HG03139 (cell line): ENCODE results near the gene PCDHA7.
"Not testable (repeated sequence)": the region's sequence is repeated elsewhere in the genome, so short reads cannot be mapped to it uniquely, and the experiment has no call there.

Experiments
- ATAC-seq: cut with Tn5 transposase; IDR thresholded peaks from one replicate; pipeline ENCODE4 v1.9.1; 2021; ENCODE audit not compliant: unreplicated experiment

The PCDHA7 gene

DNA sequence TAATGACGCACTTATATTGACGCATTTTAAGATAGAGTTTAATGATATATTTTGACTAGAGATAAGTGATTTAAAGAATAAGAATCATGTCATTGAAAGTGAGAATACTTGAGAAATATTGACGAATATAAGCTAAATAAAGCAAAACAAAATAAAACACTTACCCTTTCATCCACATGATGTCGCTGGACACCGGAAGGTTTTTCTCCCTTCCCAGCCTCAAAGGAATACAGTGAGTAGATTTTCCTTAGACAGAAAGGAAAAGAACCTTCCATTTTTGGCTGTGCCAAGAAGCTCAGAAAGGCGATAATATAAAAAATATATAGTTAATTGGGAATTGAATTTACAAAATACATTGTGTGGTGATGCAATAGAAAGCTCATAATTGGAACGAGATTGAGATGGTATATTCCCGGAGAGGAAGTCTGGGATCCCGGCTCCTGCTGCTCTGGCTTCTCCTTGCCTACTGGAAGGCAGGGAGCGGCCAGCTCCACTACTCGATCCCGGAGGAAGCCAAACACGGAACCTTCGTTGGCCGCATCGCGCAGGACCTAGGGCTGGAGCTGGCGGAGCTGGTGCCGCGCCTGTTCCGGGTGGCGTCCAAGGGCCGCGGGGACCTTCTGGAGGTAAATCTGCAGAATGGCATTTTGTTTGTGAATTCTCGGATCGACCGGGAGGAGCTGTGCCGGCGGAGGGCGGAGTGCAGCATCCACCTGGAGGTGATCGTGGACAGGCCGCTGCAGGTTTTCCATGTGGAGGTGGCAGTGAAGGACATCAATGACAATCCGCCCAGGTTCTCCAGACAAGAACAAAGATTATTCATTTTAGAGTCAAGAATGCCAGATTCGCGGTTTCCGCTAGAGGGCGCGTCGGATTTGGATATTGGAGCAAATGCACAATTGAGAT is 12.4 kb upstream of the PCDHA7 start, which contains the start of gene PCDHA5:
Gene PCDHA5, plus strand, starts transcription at position 239 of the 906 bp plus-strand sequence.
- no peak for ATAC-seq

DNA sequence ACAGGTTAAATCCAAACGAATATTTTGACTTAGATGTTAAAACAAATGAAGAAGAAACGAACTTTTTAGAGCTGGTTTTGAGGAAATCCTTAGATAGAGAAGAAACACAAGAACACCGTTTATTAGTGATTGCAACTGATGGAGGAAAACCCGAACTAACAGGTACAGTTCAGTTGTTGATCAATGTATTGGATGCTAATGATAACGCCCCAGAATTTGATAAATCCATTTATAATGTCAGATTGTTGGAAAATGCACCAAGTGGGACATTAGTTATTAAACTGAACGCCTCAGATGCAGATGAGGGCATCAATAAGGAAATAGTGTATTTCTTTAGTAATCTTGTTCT is 11.8 kb upstream of the PCDHA7 start:
- ATAC-seq = no peak

GRCh38 chr5:140822969-140823368 is 11.1 kb upstream of the PCDHA7 start:
- ATAC-seq = not testable (repeated sequence)

GRCh38 chr5:140823475-140823874 is 10.6 kb upstream of the PCDHA7 start:
- ATAC-seq = no peak

- ATAC-seq = no peak
These were observed 6.2 kb upstream of the PCDHA7 start, which contains the start of gene PCDHA6 for GRCh38 chr5:140827704-140828361. TSS of gene PCDHA6 (plus strand) at chr5:140827960. CDS start at chr5:140828092, 132 bp downstream.

GRCh38 chr5:140828362-140828737 is 5.7 kb upstream of the PCDHA7 start:
- ATAC-seq = no peak

DNA sequence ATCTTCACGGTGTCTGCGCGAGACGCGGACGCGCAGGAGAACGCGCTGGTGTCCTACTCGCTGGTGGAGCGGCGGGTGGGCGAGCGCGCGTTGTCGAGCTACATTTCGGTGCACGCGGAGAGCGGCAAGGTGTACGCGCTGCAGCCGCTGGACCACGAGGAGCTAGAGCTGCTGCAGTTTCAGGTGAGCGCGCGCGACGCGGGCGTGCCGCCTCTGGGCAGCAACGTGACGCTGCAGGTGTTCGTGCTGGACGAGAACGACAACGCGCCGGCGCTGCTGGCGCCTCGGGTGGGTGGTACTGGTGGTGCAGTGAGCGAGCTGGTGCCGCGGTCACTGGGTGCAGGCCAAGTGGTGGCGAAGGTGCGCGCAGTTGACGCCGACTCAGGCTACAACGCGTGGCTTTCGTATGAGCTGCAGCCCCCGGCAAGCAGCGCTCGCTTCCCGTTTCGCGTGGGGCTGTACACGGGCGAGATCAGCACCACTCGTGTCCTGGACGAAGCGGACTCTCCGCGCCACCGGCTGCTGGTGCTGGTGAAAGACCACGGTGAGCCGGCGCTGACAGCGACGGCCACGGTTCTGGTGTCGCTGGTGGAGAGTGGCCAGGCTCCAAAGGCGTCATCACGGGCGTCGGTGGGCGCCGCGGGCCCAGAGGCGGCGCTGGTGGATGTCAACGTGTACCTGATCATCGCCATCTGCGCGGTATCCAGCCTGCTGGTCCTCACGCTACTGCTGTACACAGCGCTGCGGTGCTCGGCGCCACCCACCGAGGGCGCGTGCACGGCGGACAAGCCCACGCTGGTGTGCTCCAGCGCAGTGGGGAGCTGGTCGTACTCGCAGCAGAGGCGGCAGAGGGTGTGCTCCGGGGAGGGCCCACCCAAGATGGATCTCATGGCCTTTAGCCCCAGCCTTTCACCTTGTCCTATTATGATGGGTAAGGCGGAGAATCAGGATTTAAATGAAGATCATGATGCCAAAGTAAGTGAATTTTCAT is 4.3 kb upstream of the PCDHA7 start:
- ATAC-seq = not testable (repeated sequence)

DNA sequence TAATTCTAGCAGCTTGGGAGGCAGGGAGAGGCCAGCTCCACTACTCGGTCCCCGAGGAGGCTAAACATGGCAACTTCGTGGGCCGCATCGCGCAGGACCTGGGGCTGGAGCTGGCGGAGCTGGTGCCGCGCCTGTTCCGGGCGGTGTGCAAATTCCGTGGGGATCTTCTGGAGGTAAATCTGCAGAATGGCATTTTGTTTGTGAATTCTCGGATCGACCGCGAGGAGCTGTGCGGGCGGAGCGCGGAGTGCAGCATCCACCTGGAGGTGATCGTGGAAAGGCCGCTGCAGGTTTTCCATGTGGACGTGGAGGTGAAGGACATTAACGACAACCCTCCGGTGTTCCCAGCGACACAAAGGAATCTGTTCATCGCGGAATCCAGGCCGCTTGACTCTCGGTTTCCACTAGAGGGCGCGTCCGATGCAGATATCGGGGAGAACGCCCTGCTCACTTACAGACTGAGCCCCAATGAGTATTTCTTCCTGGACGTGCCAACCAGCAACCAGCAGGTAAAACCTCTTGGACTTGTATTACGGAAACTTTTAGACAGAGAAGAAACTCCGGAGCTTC is 455 bp downstream of the PCDHA7 start:
- not testable (repeated sequence) for ATAC-seq

DNA sequence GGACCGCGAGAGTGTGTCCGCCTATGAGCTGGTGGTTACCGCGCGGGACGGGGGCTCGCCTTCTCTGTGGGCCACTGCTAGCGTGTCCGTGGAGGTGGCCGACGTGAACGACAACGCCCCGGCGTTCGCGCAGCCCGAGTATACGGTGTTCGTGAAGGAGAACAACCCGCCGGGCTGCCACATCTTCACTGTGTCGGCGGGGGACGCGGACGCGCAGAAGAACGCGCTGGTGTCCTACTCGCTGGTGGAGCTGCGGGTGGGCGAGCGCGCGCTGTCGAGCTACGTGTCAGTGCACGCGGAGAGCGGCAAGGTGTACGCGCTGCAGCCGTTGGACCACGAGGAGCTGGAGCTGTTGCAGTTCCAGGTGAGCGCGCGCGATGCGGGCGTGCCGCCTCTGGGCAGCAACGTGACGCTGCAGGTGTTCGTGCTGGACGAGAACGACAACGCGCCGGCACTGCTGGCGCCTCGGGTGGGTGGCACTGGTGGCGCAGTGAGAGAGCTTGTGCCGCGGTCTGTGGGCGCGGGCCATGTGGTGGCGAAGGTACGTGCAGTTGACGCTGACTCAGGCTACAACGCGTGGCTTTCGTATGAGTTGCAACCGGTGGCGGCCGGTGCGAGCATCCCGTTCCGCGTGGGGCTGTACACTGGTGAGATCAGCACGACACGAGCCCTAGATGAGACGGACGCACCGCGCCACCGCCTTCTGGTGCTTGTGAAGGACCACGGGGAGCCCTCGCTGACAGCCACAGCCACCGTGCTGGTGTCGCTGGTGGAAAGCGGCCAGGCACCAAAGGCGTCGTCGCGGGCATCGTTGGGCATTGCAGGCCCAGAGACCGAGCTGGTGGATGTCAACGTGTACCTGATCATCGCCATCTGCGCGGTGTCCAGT is 1.8 kb downstream of the PCDHA7 start:
- no peak for ATAC-seq

- no peak for ATAC-seq
These were observed 7.2 kb downstream of the PCDHA7 start, which contains the start of gene PCDHA8 for GRCh38 chr5:140840978-140841962. TSS of gene PCDHA8 (plus strand) at chr5:140841187. CDS start at chr5:140841322, 135 bp downstream.

DNA sequence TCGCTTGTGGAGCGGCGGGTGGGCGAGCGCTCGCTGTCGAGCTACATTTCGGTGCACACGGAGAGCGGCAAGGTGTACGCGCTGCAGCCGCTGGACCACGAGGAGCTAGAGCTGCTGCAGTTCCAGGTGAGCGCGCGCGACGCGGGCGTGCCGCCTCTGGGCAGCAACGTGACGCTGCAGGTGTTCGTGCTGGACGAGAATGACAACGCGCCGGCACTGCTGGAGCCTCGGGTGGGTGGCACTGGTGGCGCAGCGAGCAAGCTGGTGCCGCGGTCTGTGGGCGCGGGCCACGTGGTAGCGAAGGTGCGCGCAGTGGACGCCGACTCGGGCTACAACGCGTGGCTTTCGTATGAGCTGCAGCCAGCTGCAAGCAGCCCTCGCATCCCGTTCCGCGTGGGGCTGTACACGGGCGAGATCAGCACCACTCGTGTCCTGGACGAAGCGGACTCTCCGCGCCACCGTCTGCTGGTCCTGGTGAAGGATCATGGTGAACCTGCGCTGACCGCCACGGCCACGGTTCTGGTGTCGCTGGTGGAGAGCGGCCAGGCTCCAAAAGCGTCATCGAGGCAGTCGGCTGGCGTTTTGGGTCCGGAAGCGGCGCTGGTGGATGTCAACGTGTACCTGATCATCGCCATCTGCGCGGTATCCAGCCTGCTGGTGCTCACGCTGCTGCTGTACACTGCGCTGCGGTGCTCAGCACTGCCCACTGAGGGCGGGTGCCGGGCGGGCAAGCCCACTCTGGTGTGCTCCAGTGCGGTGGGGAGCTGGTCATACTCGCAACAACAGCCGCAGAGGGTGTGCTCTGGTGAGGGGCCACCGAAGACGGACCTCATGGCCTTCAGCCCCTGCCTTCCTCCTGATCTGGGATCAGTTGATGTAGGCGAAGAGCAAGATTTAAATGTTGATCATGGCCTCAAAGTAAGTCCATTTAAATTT is 9.0 kb downstream of the PCDHA7 start:
- no peak for ATAC-seq

DNA sequence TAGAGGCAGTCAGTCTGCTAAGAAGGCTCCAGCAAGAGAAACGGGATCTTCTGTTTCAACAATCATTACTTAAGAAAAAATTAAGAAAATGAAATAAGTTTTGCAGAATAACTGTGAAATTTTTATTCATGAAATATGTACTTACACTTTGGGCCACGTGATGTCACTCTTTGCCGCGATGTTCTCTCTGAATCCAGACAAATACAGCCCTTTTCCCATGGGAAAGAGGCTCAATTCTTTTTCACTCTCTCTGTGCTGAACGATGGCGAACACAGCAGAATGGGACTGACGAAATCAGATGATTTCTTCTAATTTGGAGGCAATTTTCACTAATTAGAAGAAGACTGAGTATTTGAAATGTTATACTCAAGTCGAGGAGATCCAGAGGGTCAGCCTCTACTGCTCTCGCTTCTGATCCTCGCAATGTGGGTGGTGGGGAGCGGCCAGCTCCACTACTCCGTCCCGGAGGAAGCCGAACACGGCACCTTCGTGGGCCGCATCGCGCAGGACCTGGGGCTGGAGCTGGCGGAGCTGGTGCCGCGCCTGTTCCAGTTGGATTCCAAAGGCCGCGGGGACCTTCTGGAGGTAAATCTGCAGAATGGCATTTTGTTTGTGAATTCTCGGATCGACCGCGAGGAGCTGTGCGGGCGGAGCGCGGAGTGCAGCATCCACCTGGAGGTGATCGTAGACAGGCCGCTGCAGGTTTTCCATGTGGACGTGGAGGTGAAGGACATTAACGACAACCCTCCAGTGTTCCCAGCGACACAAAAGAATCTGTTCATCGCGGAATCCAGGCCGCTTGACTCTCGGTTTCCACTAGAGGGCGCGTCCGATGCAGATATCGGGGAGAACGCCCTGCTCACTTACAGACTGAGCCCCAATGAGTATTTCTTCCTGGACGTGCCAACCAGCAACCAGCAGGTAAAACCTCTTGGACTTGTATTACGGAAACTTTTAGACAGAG is 14.4 kb downstream of the PCDHA7 start, which contains the start of gene PCDHA9:
Gene PCDHA9, plus strand, starts transcription at position 244 of the 964 bp plus-strand sequence. Its CDS starts 114 bp downstream, at position 358.
- ATAC-seq = not testable (repeated sequence)

DNA sequence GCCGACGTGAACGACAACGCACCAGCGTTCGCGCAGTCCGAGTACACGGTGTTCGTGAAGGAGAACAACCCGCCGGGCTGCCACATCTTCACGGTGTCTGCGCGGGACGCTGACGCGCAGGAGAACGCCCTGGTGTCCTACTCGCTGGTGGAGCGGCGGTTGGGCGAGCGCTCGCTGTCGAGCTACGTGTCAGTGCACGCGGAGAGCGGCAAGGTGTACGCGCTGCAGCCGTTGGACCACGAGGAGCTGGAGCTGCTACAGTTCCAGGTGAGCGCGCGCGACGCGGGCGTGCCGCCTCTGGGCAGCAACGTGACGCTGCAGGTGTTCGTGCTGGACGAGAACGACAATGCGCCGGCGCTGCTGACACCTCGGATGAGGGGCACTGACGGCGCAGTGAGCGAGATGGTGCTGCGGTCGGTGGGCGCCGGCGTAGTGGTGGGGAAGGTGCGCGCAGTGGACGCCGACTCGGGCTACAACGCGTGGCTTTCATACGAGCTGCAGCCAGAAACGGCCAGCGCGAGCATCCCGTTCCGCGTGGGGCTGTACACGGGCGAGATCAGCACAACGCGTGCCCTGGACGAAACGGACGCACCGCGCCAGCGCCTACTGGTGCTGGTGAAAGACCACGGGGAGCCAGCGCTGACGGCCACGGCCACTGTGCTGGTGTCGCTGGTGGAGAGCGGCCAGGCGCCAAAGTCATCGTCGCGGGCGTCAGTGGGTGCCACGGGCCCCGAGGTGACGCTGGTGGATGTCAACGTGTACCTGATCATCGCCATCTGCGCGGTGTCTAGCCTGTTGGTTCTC is 16.0 kb downstream of the PCDHA7 start:
- not testable (repeated sequence) for ATAC-seq

- no peak for ATAC-seq
These were observed 22.0 kb downstream of the PCDHA7 start, which contains the start of gene PCDHA10 for GRCh38 chr5:140855772-140856674. TSS of gene PCDHA10 (plus strand) at chr5:140855897. CDS start at chr5:140856049, 152 bp downstream.
